Osteocyte (in vitro differentiated cells): Measurements from ENCODE around the gene DNAH14. TPM values are rescaled to one million over a fixed set of nuclear protein-coding genes. Genes with fewer than 3 reads are reported as not detected.

Experiments used
- DNase-seq: peaks from one replicate; pipeline ENCODE4 v3.0.0; 2021; ENCODE audit warnings: mixed read lengths; ENCODE audit not compliant: unreplicated experiment; ENCODE audit errors: extremely low spot score
- H3K27ac Mint-ChIP-seq: one replicate; pipeline ENCODE4 v1.8.0; 2021; ENCODE audit warnings: mild to moderate bottlenecking, mixed read lengths; ENCODE audit not compliant: unreplicated experiment
- H3K27me3 Mint-ChIP-seq: one replicate; pipeline ENCODE4 v1.8.0; 2021; ENCODE audit warnings: mixed read lengths; ENCODE audit not compliant: unreplicated experiment
- H3K36me3 Mint-ChIP-seq: one replicate; pipeline ENCODE4 v1.8.0; 2021; ENCODE audit warnings: mixed read lengths; ENCODE audit not compliant: unreplicated experiment
- H3K4me1 Mint-ChIP-seq: one replicate; pipeline ENCODE4 v1.8.0; 2021; ENCODE audit warnings: mixed read lengths; ENCODE audit not compliant: unreplicated experiment
- H3K4me3 Mint-ChIP-seq: one replicate; pipeline ENCODE4 v1.8.0; 2021; ENCODE audit warnings: mild to moderate bottlenecking, moderate library complexity, mixed read lengths; ENCODE audit not compliant: unreplicated experiment
- H3K9me3 Mint-ChIP-seq: one replicate; pipeline ENCODE4 v1.8.0; 2021; ENCODE audit warnings: mixed read lengths; ENCODE audit not compliant: unreplicated experiment
- CTCF ChIP-seq: fragments of 200-600 bp; sonication (generic); IDR thresholded peaks from 2 replicates; pipeline ENCODE4 v1.5.0; 2021; ENCODE audit warnings: antibody characterized with exemption, mild to moderate bottlenecking, moderate library complexity
- total RNA-seq: library from RNA; stranded (reverse); gene quantifications from 2 replicates; pipeline ENCODE4 v1.2.1, GENCODE V29; 2021

The DNAH14 gene
- total RNA-seq, 1 donor from 2014 or later: 14.3 TPM

- Mint-ChIP-seq H3K27me3 (no peaks in the 10 kb centered on the region), H3K27ac (peak overlapping the region; percentile 59), H3K36me3 (peaks cover 1% of the 10 kb centered on the region), H3K9me3 (no peaks in the 10 kb centered on the region), H3K4me3 (peak overlapping the region; percentile 82), H3K4me1 (peaks cover 72% of the 10 kb centered on the region)
- TF ChIP-seq CTCF: no peak
- no peak for DNase-seq
These were observed 495.8 kb downstream of the DNAH14 start for GRCh38 chr1:225425201-225425786.

- Mint-ChIP-seq H3K4me1 (peaks cover 67% of the 10 kb centered on the region), H3K36me3 (no peaks in the 10 kb centered on the region), H3K9me3 (no peaks in the 10 kb centered on the region), H3K27me3 (no peaks in the 10 kb centered on the region), H3K4me3 (peak overlapping the region; percentile 82), H3K27ac (peak overlapping the region; percentile 83)
- TF ChIP-seq CTCF: no peak
- DNase-seq: no peak
These were observed 497.1 kb downstream of the DNAH14 start for GRCh38 chr1:225426395-225427234.

GRCh38 chr1:225427235-225428067 is 498.0 kb downstream of the DNAH14 start, which contains the start of gene LBR:
LBR (minus strand) TSS chr1:225428038; CDS start chr1:225424075, 3,963 bp downstream.
- no peaks in the 10 kb centered on the region for H3K9me3 Mint-ChIP-seq
- no peak for DNase-seq
- TF ChIP-seq CTCF: no peak
- H3K27me3 Mint-ChIP-seq: no peaks in the 10 kb centered on the region
- H3K27ac Mint-ChIP-seq: peak within 1 kb of the TSS; percentile 87
- peaks cover 59% of the 10 kb centered on the region for H3K4me1 Mint-ChIP-seq
- peak within 1 kb of the TSS; percentile 82 for H3K4me3 Mint-ChIP-seq
- no peaks in the 10 kb centered on the region for H3K36me3 Mint-ChIP-seq

GRCh38 chr1:225428068-225428880 is 498.8 kb downstream of the DNAH14 start:
- peak overlapping the region; percentile 82 for H3K4me3 Mint-ChIP-seq
- H3K36me3 Mint-ChIP-seq: no peaks in the 10 kb centered on the region
- H3K9me3 Mint-ChIP-seq: no peaks in the 10 kb centered on the region
- no peaks in the 10 kb centered on the region for H3K27me3 Mint-ChIP-seq
- peaks cover 51% of the 10 kb centered on the region for H3K4me1 Mint-ChIP-seq
- TF ChIP-seq CTCF: no peak
- peak overlapping the region; percentile 87 for H3K27ac Mint-ChIP-seq
- peak; percentile 96 for DNase-seq
